NCI-H1092 (cell line): Measurements from ENCODE around the gene SGCB.

Experiments used
- DNase-seq: peaks from one replicate; lab custom pipeline; 2025; lab: John Stamatoyannopoulos, UW

Gene SGCB

DNA sequence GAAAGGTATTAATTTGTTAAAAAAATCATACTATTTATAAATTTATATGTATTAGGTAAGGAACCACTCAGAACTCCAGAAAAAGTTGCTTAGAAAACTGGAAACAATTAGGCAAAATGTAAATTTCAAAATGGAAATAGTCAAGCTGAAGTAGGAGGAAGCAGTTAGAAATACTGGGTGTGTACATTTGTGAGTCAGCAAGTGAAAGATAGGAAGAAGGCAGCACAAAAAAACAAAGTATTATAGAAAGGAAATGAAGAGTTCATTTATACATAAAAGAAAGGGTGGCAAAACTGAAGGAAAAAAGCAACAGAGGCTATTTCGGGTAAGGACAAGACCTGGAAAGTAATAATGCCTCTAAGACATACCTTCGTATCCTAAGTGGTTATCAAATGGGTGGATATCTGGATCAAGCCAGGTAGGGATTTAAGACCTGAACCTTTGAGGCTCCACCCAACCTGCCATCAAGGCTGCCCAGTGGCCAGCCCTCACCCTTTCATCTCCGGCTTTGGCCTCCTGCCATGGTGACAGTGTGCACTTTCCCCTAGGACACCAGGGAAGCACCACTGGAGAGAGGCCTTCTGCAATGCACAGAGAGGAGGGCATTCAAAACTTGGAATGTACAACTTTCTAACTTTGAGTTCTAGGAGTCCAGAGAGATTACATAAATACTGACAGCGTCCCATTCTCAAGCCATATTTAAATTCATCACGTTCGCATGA is 18.0 kb downstream of the SGCB start, which contains the start of gene LRRC66:
Gene LRRC66 (minus strand): TSS at position 428 of the 722 bp plus-strand sequence. CDS start 2,750 bp downstream, outside the sequence.
- DNase-seq = no peak

DNA sequence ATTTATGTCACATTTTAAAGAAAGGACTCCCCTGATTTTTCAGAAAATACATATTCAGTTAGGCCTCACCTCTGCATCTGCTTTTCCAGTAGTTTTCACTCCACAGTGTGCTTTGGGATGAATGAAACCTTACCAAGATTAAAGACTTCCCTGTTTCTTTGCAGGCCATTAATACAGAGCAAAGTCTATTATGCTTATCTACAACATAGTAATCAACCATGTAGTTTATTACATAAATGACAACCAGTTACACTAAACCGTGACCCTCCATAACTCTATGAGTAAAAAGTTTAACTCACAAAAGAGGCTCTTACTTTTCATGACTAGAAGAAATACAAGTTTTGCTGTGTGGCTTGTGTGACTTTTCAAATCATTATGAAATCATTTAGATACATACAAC is 20.3 kb downstream of the SGCB start:
- DNase-seq = no peak

DNA sequence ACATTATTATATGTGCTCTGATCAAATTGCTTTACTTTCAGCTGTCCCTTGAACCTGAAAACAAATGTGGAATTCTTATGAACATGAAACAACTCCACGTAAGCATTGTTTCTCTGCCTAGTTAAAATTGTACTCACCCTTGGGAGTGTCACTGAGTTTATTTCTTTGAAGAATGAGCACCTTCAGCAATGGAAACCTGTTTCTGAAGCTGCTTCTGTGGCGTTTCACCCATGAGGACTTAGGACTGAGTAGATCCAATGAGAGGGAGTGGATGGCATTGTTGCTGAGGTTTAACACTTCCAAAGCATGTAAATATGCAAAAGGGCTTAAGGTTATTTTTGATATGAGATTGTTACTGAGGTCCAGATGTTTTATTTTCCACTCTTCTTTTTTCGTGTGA is 21.1 kb downstream of the SGCB start:
- no peak for DNase-seq

DNA sequence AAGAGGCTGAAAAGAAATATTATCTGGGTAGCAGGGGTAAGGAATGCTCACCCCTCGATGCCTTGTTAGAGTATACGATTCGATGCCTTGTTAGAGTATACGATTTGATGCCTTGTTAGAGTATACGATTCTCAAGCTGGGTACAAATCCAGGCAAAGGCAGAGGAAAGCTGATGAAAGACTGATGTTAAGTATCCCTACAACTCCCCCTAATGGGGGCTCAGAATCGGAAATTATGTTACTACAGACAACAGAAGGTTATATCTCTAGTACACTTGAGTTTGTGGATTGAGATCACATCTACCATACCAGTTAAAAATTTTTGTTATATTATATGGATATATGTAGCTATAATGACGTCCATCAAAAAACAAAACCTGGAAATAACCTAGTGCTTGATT is 22.7 kb downstream of the SGCB start:
- DNase-seq = no peak

DNA sequence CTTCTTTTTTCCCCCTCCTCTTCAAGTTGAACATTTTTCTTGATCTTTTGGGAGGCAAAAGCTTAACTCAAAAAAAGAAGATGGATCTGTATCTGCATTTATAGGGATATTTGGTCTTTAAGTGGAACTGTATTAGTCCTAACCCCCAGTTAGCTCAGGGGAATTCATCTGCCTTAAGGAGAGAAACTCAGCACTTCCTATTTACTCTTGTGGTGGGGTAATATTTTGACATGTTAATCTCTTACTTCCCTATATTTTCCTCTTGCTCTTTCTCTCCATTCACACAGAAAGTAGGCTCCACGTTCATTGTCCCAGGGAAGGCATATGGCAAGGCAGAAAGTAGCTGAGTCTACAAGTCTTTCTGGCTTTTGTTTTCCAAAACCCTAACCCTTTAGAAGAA is 23.2 kb downstream of the SGCB start:
- DNase-seq = no peak

DNA sequence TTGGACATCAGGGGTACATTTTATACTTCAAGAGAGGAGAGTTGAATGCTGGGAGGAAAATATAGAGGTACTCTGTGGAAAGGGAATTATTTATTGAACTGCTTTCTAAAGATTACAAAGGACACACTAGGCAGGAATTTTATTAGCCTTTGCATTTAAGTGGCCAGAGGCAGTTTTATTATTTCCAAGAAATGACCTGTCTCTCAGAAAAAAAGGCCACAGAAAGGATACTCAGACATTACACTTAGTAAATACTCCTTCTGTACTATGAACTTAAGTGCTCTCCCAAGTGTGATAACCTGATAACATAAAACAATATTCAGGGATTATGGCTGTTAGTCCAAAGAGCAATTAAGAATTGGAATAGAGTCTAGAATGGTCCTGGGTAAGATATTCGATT is 25.4 kb downstream of the SGCB start:
- DNase-seq = no peak

DNA sequence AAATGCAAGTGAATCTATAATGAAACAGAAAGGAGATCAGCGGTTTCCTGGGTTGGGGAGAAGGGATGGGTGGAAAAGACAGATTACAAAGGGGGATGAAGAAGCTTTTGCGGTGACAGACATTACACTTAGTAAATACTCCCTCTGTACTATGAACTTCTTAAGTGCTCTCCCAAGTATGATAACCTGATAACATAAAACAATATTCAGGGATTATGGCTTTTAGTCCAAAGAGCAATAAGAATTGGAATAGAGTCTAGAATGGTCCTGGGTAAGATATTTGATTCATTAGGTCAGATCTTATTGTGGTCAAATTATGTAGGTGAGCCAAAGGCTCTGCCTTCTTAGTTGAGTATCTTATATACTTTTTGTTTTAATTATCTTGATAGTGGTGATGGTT is 27.1 kb downstream of the SGCB start:
- no peak for DNase-seq

DNA sequence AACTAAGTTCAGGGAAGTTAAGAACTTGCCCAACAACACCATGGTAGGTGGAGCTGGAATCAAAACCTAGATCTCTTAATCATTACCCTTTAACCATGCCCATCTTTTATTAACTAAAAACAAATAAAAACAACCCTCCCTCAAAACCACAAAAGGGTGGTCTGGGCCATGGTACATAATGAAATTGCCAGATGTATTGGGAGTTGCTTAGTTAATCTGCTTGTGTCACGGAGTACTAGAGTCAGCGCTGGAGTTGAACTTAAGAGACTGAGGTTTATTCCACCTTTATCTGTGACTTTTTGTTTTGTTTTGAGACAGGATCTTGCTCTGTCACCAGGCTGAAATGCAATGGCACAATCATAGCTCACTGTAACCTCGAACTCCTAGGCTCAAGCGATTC is 31.2 kb downstream of the SGCB start:
- DNase-seq = no peak

DNA sequence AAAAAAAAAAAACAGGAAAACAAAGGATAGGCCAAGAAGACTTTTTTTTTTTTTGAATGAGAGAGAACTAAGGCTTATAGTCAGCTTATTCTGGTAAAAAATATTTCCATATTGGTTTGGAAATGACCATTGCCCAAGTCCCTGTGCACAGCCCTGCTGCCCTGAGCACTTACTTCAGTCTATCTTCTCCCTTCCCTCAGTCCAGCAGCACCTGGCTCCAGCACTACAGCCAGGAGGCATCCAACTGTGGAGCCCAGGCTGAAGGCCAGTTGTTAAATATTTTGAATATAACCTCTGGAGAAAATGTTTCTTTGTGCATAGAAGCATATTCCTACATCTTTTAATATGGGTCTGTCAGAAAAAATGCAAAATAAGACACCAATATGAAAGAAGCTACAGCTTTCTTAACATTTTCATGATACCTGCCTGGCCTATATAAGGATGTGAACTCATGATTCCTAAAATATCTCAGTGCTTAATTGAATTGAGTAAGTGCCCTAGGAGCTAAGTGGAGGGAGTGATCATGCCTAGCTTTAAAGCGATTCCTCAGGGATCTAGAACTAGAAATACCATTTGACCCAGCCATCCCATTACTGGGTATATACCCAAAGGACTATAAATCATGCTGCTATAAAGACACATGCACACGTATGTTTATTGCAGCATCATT is 32.4 kb downstream of the SGCB start:
- no peak for DNase-seq

DNA sequence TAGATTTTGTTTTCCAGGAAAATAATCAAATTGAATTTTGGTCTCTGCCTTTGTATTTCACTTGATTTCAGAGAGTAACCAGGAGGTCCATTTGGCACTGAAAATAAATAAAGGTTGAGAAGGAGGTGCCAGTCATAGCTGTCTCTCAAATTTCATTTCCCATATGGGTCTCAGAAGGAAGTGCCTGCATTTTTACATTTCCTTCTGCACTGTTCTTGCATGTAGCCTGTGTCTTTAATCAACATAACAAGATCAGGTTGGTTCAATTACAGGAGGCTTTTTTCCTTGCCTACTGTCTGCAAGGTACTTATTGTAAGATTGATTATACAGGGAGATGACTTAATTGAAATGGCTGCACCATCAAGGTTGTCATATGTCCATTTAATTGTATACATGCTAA is 33.7 kb downstream of the SGCB start:
- no peak for DNase-seq

DNA sequence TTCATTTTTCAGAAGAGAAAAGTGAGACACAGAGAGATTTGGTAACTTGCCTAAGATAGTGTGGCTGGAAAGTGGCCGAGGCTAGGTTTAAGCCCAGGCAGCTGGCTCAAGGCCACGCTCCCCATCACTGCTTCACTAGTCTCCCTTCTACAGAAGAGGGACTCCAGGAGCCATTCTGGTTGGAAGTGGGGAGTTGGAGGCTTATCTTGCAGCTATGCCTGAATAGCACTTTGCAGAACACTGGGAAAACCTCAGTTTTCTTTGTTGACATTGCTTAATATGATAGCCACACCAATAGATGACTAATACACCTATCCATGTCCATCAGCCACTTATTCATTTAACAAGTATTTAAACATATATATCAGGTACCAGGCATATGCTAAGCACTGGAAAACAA is 36.5 kb downstream of the SGCB start:
- DNase-seq = no peak

DNA sequence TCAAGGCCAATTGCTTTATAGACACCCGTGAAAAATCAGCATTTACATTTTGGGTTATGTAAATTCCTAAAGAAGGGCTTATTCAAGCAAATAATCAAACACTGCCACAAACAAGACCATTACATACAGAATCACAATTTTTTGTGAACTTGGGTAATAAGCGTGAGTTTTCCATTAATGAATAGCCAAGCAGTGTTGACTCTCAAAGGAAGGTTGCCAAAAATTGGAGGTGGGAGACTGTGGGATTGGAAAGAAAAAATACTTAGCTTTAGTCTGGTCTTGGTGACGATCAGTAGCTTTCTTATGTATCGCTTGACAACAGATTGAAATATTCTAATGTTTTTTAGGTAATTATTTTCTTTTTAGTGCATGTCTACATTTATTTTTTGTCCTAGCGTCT is 38.8 kb downstream of the SGCB start:
- DNase-seq = no peak

DNA sequence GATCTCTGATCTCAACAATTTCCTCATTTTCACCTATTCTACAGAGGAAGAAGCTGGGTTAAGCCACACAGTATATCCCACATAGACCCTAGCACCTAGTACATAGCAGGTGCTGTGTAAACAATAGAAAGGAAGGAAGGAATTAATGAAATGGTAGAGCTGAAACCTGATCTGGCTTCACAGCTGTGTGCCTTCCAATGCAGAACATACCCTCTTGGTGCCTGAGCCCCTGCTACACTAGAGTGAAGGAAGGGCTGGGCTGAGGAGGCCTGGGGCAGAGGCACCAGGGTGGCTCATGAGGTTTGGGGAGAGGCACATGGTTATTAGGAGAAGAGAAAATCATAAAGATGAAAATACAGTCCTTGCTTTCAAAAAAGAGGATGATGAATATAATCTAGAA is 39.3 kb downstream of the SGCB start:
- DNase-seq = no peak

DNA sequence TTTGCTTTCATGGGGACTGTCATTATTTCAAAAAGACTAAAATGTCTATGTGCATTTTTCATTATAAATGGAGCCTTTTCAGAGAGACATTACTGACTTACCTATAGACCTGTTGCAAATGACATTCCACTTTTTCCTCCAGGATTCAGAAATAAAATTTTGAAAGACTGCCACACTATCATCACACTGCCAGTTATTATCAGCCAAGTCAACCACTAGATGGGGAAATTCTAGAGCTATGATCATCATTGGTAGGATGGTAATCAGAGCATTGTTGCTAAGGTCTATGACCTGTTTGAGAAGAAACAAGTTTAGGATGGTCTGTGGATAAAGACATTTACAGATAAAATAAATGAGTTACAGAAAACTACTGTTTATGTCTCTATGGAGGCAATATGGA is 40.5 kb downstream of the SGCB start:
- DNase-seq = no peak

DNA sequence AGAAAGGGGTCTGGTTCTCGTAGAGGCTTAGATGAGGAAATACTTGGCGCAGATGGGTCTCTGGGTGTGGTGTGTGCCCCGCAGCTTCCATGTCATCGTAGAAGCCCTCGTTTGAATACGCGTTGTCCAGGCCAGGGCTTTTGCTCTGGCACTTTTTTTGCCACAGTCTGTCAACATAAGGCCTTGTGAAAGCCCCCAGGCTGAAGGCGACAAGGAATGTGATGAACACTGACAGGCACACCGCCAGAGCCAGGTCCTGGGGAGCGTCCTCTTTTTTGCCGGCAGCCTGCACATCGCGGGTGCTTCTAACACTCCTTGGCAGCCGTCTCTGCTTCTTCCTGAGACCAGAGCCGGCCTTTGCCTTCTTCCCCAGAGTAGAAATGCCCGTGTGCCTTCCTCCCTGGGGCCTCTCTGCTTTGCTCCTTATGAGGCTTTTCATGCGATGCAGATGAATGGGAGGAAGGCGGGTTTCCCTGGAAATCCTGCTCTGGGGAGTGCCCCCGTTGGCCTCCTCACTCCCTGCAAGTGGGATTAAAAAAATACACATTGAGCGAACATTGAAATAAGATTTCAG is 42.4 kb downstream of the SGCB start:
- DNase-seq = no peak
